Fibroblast of skin of left biceps (primary cell): ENCODE results near the gene MINDY4.

Experiments
- DNase-seq, 2 experiments: peaks; one replicate each; pipeline ENCODE4 v3.0.0-alpha.2; 2013; ENCODE audit warnings: low read depth in 2 of 2

MINDY4 gene

DNA sequence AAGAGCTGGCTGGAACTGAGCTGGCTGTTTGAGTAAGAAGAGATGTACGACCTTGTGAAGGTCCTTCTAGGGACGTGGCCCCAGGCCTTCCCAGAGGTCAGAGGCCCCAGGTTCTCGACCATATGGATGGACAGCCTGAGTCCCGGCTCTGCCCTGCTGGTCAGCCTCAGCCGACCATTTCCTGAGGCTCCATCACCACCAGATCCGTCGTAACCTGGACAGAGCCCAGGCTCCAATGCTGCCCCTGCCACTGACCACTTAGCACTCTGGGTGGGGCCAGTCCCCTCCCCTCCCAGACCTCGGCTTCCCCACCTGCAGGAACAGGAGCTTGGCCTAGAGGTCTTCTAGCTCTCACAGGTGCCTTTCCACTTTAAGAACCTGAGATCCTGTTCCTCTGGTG is 29.9 kb upstream of the MINDY4 start:
- DNase-seq: no peak

- no peak for DNase-seq
Measured at GRCh38 chr7:30743371-30744074, 27.7 kb upstream of the MINDY4 start.

DNA sequence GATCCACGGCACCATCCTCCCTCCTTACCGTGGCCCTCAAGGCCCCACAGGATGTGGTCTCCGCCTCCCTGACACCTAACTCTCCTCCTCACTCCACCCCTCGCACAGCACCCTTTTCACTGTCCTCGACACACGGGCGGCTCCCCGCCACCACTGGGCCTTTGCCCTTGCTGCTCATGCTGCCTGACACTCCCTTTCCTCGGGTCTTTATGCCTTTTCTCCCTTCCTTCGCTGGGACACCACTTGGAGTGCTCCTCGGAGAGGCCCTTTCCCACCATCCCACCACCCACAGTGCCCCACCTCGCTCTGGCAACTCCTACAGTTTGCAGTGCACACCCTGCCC is 27.2 kb upstream of the MINDY4 start:
- no peak for DNase-seq

DNA sequence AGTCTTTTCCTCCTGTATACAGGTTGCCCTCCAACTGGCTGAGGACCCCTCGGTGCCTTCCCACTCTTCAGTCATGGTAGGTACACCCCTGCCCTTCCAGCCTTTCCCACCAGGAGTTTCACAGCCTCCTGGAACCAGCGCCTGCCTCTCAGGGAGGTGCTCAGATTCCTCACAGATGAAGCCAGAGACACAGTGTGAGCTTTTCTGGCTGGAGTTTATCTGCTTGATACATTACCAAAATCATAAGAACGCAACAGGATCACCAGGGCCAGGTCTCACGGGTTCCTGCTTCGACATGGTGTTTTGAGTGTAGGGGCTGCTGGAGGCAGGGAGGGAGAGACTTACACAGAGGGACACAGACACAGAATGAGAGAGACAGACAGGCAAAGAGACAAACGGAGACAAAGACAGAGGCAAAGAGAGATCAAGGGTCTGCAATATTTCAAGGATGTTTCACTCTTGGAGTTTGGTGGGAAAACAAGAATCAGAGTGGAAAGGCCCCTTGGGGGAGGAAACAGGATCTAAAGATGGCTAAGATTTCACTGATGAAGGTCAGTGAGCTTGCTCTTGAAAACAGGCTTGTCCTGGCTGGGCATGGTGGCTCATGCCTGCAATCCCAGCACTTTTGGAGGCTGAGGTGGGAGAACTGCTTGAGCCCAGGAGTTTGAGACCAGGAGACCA is 25.8 kb upstream of the MINDY4 start:
- no peak for DNase-seq

DNA sequence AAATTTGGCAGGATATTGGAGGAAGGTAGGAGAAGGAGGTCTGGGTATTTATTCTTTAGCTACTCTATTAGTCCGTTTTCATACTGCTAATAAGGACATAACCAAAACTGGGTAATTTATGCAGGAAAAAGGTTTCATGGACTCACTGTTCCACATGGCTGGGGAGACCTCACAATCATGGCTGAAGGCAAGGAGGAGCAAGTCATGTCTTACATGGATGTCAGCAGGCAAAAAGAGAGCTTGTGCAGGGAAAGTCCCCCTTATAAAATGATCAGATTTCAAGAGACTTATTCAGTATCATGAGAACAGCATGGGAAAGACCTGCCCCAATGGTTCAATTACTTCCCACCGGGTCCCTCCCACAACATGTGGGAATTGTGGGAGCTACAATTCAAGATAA is 21.2 kb upstream of the MINDY4 start:
- DNase-seq: no peak

DNA sequence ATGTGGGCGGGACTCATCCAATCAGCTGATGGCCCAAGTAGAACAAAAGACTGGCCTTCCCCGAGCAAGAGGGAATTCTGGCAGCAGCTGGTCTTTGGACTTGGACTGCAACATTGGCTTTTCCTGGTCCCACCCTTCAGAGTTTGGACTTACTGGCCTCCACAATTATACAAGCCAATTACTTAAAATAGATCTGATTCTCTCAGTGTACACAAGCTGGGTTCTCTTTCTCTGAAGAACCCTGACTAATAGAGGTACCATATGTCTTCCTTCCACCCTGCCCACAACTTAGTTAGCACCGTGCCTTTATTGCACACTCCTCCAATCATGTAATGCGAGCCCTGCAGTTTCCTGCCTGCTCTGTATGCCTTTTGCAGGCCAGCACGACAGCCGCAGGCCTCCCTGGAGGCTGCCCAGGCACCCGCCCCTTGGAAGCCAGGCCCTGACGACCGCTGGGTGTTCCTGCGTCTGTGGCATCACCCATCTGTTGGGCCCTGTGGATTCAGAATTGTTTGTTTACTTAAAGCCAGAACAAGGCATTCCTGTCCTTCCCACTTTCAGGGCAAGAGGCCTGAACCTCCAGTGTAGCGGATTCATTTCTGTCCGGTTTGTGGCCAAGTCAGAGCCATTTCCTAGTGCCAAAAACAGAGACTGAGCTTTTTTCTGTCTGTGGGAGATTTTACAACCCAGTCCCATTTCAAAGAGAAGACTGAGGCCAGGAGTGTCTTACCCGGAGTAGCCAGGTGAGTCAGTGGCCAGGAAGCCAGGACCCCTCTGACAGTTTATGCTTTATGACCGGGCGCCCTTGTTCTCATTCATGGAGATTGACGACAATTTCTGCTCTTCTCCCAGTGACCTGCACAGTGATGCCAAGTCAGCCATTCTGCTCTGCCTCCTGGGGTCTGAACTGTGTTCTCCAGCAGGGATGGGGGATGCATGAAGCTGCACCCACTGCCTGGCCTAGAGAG is 20.2 kb upstream of the MINDY4 start:
- no peak for DNase-seq

DNA sequence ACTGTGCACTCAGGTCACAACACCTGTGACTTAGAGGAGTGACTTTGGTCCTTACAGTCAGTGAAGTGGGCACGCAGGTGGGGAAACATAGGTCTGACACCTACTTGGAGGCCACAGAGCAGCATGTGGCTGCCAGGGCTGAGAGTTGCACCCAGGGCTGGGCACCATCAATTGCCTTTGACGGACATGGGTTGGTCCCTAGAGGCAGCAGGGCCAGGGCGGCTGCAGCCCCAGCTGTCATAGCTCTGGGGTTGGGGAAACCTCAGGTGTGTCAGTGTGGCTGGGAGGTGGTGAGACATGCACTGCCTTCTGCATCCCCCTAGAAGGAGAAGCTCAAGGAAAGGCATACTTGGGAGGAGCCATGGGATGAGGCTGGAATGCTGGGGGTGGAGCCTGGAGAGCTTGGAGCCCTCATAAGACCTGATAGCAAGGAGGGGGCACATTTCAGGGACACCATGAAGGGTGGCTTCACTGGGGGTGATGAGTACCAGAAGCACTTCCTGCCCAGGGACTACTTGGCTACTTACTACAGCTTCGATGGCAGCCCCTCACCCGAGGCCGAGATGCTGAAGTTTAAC is 19.4 kb upstream of the MINDY4 start, which contains the start of gene INMT:
TSS of gene INMT (plus strand) at position 440 of the 578 bp plus-strand sequence. CDS start at position 456, 16 bp downstream.
- no peak for DNase-seq

- DNase-seq: no peak
Measured at GRCh38 chr7:30752484-30752883, 18.7 kb upstream of the MINDY4 start.

- DNase-seq: no peak
Measured at GRCh38 chr7:30752979-30753378, 18.2 kb upstream of the MINDY4 start.

GRCh38 chr7:30754315-30754877 is 16.8 kb upstream of the MINDY4 start:
- no peak for DNase-seq

DNA sequence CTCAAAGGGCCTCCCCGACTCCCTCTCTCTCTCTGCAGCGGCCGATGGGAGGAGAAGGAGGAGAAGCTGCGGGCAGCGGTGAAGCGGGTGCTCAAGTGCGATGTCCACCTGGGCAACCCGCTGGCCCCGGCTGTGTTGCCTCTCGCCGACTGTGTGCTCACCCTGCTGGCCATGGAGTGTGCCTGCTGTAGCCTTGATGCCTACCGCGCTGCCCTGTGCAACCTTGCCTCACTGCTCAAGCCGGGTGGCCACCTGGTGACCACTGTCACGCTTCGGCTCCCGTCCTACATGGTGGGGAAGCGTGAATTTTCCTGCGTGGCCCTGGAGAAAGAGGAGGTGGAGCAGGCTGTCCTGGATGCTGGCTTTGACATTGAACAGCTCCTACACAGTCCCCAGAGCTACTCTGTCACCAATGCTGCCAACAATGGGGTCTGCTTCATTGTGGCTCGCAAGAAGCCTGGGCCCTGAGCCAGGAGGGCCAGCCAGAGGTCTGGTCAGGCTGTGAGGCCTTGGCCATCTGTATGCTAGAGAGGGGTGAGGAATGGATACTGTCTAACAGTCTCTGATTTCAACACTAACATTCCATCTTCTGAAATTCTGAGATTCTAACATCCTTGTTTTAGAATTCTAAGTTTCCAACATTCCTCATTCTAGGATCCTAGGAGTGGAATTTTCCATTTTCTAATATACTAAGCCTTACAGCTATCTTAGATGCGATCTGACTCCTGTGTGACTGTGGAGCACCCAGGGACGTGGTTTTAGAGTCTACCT is 15.6 kb upstream of the MINDY4 start:
- DNase-seq: no peak

DNA sequence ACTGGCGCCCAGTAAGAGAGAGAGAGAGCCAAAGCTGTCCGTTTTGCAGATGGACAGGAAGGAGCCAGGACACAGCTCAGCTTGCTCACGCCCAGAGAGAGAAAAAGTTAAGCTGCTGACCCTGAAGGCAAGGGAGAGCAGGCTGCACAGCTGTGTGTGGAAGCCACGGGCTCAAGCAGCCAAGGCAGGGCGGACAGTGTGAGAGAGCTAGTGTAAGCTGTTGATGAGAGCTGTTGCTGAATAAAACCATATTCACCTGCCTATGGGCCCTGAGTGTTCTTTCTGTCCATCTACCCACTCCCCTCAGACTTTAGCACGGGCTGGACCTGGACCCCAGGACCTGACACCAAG is 13.9 kb upstream of the MINDY4 start:
- no peak for DNase-seq

- no peak for DNase-seq
Measured at GRCh38 chr7:30760514-30761213, 10.6 kb upstream of the MINDY4 start.

DNA sequence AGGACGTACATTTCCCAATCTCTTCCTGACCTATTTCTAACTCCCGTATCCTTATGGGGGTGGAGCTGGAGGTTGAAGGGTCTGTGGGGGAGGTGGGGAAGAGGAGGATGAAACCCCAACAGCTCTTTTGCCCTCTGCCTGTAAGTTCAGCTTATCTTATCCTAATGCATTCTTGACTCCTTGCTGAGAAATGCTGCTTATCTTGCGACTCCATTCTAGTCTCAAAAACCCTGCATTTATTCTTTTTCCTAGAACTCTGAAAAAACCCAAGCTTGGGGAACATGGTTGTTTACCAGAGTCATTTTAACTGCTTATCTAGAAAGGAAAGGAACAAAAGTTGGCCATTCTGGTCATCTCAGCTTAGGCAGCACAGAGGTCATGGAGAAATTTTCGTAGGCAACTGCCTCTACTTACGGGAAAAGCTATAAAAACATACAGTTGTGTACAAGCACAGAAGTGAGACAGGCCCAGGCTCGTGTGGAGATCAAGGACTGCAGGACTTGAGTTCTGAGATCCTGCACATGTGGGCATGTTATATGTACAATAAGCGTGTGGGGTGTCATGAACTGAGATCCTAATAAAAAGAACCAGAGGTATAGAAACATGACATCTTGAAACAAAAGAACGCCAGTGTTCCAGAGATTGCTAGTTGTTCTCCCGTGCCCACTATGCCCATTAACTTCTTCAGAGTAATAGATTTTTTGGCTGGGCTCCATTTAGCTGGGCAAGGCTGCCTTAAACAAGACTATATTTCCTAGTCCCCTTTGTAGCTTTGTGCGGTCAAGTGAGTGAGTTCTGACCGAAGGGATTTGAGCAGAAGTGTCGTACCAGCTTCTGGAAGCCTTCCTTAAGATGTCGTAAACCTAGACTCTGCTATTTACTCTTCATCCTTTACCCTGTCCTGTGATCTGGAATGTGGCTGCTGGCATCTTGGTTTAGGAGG is 9.7 kb upstream of the MINDY4 start:
- DNase-seq: no peak

DNA sequence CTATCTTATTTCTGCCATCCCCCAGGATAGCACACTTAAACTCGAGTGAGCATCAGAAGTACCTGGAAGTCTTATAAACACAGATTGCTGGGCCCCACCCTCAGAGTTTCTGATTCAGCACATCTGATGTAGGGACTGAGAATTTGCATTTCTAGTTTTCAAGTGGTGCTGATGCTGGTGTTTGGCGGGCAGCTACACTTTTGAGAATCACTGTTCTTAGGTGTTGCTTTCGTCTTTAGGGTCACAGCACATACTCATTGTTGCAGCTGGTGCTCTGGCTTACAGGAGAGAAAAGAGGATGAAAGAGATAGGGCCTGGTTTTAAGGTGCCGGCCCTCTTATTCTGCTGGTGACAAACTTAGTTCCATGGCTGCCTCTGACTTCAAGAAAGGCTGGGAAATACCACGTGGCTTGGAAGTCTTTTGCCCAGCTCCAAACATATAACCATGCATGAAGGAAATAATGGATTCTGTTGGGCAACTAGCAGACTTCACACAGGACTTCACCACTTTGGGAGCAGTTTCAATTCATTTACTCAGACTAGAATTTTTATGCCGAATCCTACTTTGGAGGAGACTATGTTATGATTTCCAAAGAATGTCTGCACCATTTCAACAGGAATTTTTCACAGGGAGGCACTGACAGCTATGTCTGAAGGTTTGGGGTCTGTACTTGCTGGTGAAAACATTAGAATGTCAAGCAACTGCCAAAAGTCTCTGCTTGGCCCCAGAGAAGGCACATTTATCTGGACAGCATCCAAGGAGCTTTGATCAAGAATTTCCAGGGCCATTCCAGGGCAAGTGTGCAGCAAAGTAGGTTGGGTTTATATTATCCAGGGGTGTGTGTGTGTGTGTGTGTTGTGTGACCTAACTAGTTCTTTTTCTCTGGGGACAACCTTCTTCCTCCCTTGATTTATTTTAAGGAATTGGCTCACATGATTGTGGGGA is 6.9 kb upstream of the MINDY4 start:
- peak; percentile 70 to 77 for DNase-seq

- no peak for DNase-seq
Measured at GRCh38 chr7:30765408-30765807, 5.8 kb upstream of the MINDY4 start.

- DNase-seq: no peak
Measured at GRCh38 chr7:30770845-30771173, 408 bp upstream of the MINDY4 start.

- DNase-seq: no peak
Measured at GRCh38 chr7:30771880-30772425, 736 bp downstream of the MINDY4 start.
